C4-2B (cell line): ENCODE data around the gene KIAA1755.

ENCODE experiments used
- H3K27ac ChIP-seq: fragments of 450-650 bp; 2 replicates; pipeline ENCODE4 v1.5.1; 2017
- ZFX ChIP-seq: fragments of 450-650 bp; IDR thresholded peaks from 2 replicates; pipeline ENCODE4 v1.6.1; 2017
- TF ChIP-seq, protein P1 (sequence below): fragments of 450-650 bp; conservative IDR thresholded peaks from 2 replicates; pipeline ENCODE4 v1.5.1; 2017; ENCODE audit warnings: mild to moderate bottlenecking

Gene KIAA1755

DNA sequence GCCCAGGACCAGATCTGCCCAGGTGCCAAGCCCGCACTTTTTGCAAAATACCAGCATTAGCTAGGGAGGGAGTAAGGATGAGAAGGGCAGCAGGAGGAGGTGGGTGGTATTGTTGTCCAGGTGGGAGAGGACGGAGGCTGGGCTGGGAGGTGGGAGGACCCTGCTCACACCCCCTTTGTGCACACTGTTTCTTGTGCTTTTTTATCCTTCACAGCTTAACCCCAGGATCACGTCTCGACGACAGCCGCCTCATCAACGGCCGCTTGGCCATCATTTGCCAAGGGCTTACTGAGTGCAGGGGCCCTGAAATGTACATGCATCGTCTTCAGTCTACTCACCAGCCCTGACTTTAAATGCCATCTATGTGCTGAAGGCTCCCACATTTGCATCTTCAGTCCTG, 83.3 kb downstream of the KIAA1755 start:
- H3K27ac ChIP-seq: no peak overlapping the region
- TF ChIP-seq, protein P1, sequence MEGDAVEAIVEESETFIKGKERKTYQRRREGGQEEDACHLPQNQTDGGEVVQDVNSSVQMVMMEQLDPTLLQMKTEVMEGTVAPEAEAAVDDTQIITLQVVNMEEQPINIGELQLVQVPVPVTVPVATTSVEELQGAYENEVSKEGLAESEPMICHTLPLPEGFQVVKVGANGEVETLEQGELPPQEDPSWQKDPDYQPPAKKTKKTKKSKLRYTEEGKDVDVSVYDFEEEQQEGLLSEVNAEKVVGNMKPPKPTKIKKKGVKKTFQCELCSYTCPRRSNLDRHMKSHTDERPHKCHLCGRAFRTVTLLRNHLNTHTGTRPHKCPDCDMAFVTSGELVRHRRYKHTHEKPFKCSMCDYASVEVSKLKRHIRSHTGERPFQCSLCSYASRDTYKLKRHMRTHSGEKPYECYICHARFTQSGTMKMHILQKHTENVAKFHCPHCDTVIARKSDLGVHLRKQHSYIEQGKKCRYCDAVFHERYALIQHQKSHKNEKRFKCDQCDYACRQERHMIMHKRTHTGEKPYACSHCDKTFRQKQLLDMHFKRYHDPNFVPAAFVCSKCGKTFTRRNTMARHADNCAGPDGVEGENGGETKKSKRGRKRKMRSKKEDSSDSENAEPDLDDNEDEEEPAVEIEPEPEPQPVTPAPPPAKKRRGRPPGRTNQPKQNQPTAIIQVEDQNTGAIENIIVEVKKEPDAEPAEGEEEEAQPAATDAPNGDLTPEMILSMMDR: no peak
- TF ChIP-seq ZFX: no peak

DNA sequence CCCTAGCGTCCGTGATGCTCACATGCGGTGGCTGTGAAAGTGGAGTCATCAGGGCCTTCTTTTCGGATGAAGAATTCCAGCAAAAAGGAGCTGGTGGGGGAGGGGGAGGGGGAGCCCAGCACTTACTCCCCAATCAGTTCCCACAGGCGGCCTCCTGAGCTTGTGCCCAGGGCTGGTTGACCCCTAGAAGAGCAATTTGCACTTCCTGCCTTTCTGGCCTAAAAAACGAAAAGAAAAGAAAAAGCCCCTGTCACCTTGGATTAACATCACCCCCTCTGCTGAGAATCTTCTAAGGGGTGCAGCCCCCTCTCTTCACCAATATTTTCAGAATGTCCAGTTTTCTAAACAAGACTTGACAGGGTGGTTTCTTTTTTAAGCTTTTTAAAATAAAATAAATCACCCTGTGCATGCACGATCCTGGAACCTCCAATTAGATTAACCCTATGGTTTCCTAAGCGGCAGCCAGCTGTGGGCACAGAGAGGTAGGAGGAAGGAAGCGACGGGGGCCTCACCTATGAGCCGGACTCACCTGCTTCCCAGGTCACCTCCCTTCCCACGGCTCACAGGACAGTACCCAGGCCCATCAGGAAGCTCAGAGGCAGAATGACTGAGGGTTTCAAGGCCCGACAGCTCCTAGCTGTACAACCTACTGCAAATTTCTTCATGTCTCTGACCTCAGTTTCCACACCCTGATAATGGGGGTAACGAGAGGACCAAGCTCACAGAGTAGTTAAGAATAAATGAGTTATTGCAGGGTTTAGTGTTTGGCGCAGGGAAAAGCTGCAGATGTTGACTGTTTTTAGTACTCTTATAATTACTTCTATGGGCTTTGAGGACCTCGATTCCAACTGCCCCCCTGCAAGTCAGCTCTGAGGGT, 85.0 kb downstream of the KIAA1755 start:
- TF ChIP-seq ZFX: no peak
- TF ChIP-seq, protein P1: no peak
- no peak overlapping the region for H3K27ac ChIP-seq

DNA sequence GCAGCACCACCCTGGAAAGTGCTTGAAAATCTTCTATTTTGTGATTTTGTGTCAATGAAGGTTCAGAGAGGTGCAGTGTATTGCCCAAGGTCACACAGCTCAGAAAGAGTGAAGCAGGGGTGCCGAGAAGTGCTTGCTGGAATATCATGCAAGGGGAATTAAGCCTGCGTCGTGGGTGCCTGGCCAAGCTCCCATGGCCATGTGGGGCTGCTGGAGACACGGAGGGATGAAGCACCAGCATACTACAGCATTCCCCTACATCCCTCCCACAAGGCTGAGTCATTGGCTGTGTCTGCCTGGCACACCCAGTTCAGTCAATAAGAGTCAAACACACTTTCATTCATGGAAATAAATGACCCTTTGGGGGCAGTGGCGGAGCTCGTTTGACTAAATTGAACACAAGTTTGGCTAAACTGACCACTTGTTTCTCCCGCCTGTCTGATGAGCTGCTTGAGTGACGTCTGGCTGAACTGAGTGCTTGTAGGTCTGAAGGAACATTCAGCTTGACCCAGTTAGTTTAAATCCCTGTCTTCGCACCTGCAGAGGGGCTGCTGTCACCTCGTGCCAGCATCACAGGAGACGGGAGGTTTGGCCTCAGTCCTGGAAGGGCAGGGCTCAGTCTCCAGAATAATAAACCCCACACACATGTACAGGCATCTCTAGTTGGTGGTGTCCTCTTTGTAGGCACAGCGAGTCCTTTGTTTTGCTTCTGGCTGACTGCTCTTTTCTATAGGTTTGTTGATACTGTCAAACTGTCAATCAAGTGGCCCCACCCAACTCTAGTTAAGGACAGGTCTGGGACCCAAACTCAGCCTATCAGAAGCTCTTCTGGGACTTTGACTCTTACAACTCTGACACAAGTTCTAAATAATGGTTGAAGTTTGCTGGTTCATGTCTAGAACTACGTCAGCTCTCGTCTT, 87.0 kb downstream of the KIAA1755 start:
- no peak for TF ChIP-seq ZFX
- TF ChIP-seq, protein P1: no peak
- no peak overlapping the region for H3K27ac ChIP-seq

DNA sequence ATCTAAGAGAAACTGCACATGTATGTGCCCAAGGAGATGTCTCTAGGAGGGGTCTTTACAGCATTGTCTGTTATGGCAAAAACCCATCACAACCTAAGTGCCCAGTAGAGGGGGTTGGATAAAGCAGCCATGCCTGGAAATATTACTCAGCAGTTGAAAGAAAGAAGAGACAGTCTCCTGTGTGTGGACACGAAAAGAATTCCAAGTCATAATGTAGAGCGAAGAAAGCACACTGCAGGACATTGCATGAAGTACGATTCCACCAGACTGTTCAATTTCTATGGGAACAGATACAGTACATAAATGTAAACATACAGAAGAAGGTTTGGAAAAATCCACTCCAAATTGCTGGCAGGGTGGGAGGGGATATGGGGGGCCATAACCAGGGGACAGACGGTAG, 88.1 kb downstream of the KIAA1755 start:
- H3K27ac ChIP-seq: no peak overlapping the region
- TF ChIP-seq, protein P1: no peak
- TF ChIP-seq ZFX: no peak

DNA sequence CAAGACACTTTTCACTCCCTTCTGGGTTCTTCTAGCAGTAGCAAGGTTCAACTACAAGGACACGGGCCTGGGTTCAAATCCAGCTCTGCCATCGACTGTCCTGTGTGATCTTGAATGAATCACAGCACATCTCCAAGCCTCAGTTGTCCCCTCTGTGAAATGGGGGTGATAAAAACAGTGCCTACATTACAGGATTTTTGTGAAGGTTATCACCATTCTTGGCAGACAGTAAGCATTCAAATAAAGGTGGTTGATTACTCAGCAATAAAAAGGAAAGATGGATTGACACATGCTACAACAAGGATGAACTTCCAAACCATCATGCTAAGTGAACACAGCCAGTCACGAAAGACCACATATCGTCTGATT, 88.9 kb downstream of the KIAA1755 start:
- TF ChIP-seq, protein P1: no peak
- no peak for TF ChIP-seq ZFX
- no peak overlapping the region for H3K27ac ChIP-seq

DNA sequence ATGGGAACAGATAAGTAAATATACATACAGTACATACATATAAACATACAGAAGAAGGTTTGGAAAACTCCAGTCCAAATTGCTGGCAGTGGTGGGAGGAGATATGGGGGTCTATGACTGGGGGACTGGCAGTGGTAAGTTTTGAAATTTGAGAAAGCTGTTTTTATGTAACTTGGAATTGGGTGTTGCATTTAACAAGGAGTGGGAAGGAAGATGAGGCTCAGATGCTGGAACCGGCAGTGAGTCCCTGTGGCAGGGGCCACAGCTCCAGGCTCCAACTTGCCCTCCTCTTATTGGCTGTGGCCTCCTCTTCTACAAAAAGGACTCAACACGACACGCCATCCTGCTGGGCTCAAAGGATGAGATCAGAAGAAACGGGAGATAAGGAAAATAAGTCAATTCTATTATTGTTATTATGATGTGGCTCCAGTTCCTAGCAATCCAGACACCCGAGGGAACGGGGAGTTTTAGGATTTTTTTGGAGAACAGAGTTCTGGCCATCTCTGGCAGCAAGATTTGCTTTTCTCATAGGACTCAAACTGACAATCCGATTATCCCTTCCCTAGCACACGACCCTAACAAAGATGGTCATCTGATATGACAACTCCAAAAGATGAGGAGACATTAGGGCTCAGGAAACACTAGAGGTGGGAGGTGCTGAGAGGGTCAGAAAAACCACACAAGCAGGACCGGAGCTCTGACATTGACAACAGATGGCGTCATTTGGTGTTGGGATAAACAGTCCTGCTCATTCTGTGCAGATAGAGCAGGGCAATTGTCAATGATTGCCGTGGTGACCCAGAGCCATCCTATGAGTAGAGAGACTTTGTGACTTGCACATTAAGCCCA, 89.5 kb downstream of the KIAA1755 start:
- no peak for TF ChIP-seq ZFX
- TF ChIP-seq, protein P1: no peak
- H3K27ac ChIP-seq: no peak overlapping the region
